Skeletal muscle tissue (tissue), 4 donors: Measurements from ENCODE around the gene OPTN. TPM values are rescaled to one million over a fixed set of nuclear protein-coding genes. Genes with fewer than 3 reads are reported as not detected.

ENCODE experiments used
- H3K27ac ChIP-seq: one replicate; pipeline ENCODE4 v1.7.0; 2013; ENCODE audit warnings: mild to moderate bottlenecking, low read depth, low read length, inconsistent platforms
- H3K27me3 ChIP-seq, 3 donors: one replicate each; pipeline ENCODE4 v1.7.0; 2013; ENCODE audit warnings: low read length in 3 of 3; ENCODE audit not compliant: control insufficient read depth in 3 of 3, insufficient read depth in 3 of 3
- H3K36me3 ChIP-seq, 3 donors: one replicate each; pipeline ENCODE4 v1.7.0; 2013; ENCODE audit warnings: low read length in 3 of 3; ENCODE audit not compliant: control insufficient read depth in 3 of 3, insufficient read depth in 3 of 3
- H3K4me1 ChIP-seq, 3 donors: one replicate each; pipeline ENCODE4 v1.7.0; 2013; ENCODE audit warnings: low read length in 3 of 3, mild to moderate bottlenecking in 3 of 3; ENCODE audit not compliant: control insufficient read depth in 3 of 3, insufficient read depth in 3 of 3
- H3K4me3 ChIP-seq, 3 donors: one replicate each; pipeline ENCODE4 v1.7.0; 2013; ENCODE audit warnings: low read length in 3 of 3
- H3K9ac ChIP-seq, 3 donors: one replicate each; pipeline ENCODE4 v1.7.0; 2013; ENCODE audit warnings: low read length in 3 of 3, mild to moderate bottlenecking in 3 of 3, moderate library complexity in 2 of 3, low read depth in 1 of 3
- H3K9me3 ChIP-seq, 3 donors: one replicate each; pipeline ENCODE4 v1.7.0; 2013; ENCODE audit warnings: low read length in 3 of 3; ENCODE audit not compliant: control insufficient read depth in 3 of 3
- total RNA-seq: library from RNA; depleted of rRNA; stranded (reverse); fragments of >200 nt; gene quantifications from one replicate; pipeline ENCODE4 v1.2.3, GENCODE V29; 2014
- donor health status: Osteomylitis.

Gene OPTN
- total RNA-seq, 1 donor from 2014 or later, result 13.0 TPM

DNA sequence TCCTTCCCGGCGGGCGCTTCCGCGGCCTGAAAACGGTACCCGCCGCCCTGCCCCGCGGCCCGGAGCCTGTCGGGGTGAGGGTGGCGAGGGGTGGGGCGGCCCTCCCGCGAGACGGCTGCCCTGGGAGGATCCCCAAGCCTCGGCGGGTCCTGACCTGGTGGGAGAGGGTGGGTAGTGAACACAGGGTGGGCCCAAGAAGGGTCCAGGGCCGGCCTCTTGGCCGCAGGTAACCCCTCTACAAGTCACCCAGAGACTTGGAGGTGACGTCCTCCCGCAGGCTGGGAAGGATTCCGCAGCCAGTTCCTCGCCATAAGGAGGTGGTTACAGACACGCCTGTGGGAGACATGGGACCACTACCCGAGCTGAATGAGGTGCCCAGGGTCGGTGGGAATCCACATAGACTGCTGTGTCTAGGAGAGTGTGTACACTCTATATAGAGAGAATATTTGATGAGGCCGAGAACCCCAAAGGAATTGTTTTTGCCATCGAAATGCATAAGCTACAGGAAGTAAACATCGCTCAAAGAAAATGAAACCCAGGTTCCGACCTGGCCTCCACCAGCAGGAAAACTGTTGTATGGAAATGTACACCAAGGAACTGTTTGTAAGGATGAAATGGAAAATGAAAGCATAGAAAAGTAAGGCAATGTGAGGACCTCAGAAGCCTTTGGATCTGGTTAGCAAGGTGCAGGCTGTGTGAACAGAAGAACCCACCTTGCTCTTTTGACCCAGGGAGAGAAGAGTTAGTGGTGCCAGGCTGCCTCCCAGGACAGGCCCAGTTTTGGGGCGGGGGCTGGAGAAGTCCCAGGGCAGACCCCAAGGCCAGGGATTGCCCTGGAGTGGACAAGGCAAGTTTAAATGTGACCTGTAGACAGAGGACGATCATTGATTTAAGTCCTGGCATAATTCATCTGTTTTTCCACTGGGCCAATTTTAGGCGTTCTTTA lies 659 bp downstream of the OPTN start:
- H3K9me3 ChIP-seq, result no peaks in the 10 kb centered on the region
- H3K27ac ChIP-seq, result peak overlapping the region; percentile 97
- H3K4me1 ChIP-seq, result peaks cover 24 to 40% (median 38%) of the 10 kb centered on the region in 3 donors
- no peaks in the 10 kb centered on the region for H3K27me3 ChIP-seq
- peaks cover 0 to 6% (median 4%) of the 10 kb centered on the region in 3 donors for H3K36me3 ChIP-seq
- peak overlapping the region; percentile 84 to 96 (median 87) for H3K4me3 ChIP-seq
- H3K9ac ChIP-seq, result peak overlapping the region; percentile 90 to 96 (median 90)

DNA sequence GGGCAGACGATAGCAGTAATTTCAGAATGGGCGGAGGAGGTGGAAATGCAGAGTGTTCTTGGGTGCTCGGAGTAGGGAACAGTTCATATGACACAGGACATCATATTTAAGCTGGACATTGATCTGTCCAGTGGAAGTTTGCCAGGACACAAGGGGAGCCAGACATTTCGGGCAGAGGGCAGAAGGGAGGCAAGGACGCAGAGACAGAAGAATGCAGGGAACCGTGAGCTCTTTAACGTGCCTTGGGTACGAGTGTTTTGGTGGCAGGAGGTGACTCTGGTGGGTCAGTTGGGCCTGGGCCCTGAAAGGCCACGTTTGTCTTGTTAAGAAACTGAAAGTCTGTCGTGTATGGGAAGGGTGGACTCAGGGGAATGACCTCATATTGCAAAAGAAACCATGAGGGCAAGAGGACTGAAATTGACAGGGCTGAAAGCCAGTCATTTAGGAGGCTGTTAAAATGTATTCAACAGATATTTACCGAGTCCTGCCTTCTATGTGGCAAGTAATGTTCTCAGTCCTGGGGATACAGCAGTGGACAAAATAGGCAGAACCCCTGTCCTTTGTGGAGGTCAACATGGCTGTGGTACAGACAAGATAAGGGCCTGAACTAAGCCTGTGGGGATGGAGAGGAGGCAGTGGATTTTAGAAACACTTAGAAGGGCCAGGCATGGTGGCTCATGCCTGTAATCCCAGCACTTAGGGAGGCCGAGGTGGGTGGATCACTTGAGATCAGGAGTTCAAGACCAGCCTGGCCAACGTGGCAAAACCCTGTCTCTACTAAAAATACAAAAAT lies 2.2 kb downstream of the OPTN start:
- Histone ChIP-seq H3K9ac (peak overlapping the region; percentile 73 to 86 (median 78)), H3K27me3 (no peaks in the 10 kb centered on the region), H3K27ac (peak overlapping the region; percentile 83), H3K4me3 (peak overlapping the region; percentile 63 to 77 (median 68)), H3K9me3 (no peaks in the 10 kb centered on the region), H3K36me3 (peaks cover 5 to 15% (median 11%) of the 10 kb centered on the region in 3 donors), H3K4me1 (peaks cover 24 to 49% (median 43%) of the 10 kb centered on the region in 3 donors)

DNA sequence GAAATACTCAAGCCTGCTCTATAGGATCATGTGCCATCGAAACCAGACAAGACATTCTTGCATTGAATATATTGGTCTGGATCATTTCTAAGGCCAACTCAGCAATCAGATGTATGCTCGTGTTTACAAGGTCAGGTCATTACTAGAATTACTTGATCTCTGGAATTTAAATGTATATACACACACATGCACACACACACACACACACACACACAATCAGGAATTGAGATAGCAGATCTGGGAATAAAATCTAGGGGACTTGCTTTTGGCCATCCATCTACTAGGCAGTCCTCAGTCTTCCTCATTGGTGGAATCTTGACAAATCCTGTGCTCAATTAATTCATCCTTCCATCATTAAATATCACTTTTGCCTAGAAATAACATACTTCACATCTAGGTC lies 3.6 kb downstream of the OPTN start:
- peaks cover 29 to 57% (median 48%) of the 10 kb centered on the region in 3 donors for H3K4me1 ChIP-seq
- H3K4me3 ChIP-seq, result no peak overlapping the region
- H3K9me3 ChIP-seq, result no peaks in the 10 kb centered on the region
- H3K36me3 ChIP-seq, result peaks cover 5 to 20% (median 11%) of the 10 kb centered on the region in 3 donors
- H3K27me3 ChIP-seq, result no peaks in the 10 kb centered on the region
- peak overlapping the region; percentile 43 for H3K27ac ChIP-seq
- no peak overlapping the region for H3K9ac ChIP-seq

DNA sequence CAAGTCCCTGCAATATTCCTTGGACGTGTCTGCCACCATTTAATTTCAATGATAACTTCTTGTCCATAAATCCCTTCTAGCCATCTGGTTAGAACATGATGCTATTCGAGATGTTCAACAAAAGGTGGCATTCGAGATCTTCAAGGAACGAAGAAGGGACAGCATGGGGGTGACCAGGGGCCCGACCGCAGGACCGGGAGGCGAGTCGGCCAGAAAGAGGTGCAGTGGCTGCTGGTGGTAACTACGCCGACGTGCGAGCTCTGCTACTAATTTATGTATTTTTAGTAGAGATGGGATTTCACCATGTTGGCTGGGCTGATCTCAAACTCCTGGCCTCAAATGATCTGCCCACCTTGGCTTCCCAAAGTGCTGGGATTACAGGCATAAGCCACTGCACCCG lies 4.7 kb downstream of the OPTN start:
- Histone ChIP-seq H3K27ac (no peak overlapping the region), H3K9me3 (no peaks in the 10 kb centered on the region), H3K4me1 (peaks cover 25 to 49% (median 40%) of the 10 kb centered on the region in 3 donors), H3K9ac (no peak overlapping the region), H3K36me3 (peaks cover 14 to 27% (median 17%) of the 10 kb centered on the region in 3 donors), H3K4me3 (no peak overlapping the region), H3K27me3 (no peaks in the 10 kb centered on the region)

DNA sequence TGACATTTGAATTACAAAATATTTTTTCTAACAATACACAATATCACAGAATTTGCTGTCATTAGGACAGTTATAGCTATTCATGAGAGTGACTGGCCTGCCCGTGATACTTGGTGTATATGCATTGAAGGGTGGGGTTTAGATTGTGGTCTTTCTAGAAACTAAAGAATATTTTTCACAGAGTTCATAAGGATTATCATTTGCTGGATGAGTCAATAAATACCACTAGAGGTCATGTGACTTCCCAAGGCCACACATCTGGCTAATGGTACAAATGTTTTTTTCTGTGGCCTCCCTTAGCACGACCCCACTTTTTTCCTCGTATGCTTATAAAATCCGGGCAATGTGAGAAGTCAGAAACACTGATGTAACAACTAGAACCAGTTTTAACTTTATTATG lies 5.2 kb downstream of the OPTN start:
- H3K27me3 ChIP-seq, result no peaks in the 10 kb centered on the region
- peak overlapping the region in 1 of 3 donors; percentile 7 for H3K4me3 ChIP-seq
- no peaks in the 10 kb centered on the region for H3K9me3 ChIP-seq
- peaks cover 15 to 32% (median 22%) of the 10 kb centered on the region in 3 donors for H3K36me3 ChIP-seq
- peaks cover 26 to 50% (median 44%) of the 10 kb centered on the region in 3 donors for H3K4me1 ChIP-seq
- no peak overlapping the region for H3K27ac ChIP-seq
- H3K9ac ChIP-seq, result peak overlapping the region in 1 of 3 donors; percentile 18

DNA sequence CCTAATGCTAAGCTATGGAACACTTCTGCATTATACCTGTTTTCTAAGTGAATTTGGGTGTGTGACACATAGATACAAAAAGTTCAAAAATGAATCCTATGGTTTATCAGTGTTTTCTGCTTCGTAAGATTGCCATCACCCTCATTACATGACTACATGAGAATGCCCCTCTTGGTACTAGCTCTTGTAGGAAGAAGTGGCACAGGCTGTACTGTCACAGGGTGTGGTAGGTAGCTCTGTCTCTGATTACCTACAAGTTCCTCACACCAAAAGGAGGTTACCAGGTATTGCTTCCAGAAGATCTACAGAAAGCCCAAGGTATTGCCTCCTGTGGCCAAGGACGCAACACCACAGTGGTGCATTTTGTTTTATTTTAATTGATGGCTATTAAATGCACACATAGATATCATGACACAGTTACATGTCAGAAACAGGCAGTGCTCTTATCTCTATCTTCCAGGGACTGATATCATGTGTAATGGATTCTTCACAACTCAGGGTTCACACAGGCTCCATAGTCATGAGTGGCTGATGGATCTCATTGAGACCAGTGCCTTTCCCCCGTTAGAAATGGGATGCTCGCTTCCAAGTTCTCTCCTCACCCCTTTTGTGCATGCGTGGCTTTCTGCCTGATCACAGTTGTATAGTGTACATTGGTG lies 6.6 kb downstream of the OPTN start:
- H3K4me1 ChIP-seq, result peaks cover 32 to 53% (median 47%) of the 10 kb centered on the region in 3 donors
- H3K9me3 ChIP-seq, result no peaks in the 10 kb centered on the region
- H3K4me3 ChIP-seq, result no peak overlapping the region
- H3K27ac ChIP-seq, result no peak overlapping the region
- no peak overlapping the region for H3K9ac ChIP-seq
- H3K27me3 ChIP-seq, result no peaks in the 10 kb centered on the region
- H3K36me3 ChIP-seq, result peaks cover 23 to 37% (median 29%) of the 10 kb centered on the region in 3 donors

DNA sequence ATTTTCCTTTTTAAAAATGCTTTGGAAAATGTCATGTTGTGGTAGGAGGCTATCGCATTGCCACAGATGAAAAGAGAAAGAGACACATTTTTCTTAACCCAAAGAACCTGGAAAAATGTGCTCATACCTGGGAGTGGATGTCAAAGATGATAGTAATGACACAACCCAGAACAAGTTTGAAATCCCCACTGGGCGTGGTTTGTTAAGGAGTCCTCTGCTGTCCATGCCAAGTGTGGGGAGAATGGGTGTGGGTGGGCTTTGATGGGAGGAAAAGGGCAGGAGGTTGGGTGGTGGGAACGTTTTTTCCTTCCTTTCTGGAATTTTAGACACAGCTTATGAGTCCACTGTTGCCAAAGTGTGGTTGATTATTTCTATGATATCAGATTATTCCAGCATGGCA lies 10.9 kb downstream of the OPTN start:
- Histone ChIP-seq H3K4me1 (peaks cover 14 to 24% (median 24%) of the 10 kb centered on the region in 3 donors), H3K27me3 (no peaks in the 10 kb centered on the region), H3K9ac (no peak overlapping the region), H3K9me3 (no peaks in the 10 kb centered on the region), H3K4me3 (no peak overlapping the region), H3K27ac (no peak overlapping the region), H3K36me3 (peaks cover 42 to 50% (median 47%) of the 10 kb centered on the region in 3 donors)

DNA sequence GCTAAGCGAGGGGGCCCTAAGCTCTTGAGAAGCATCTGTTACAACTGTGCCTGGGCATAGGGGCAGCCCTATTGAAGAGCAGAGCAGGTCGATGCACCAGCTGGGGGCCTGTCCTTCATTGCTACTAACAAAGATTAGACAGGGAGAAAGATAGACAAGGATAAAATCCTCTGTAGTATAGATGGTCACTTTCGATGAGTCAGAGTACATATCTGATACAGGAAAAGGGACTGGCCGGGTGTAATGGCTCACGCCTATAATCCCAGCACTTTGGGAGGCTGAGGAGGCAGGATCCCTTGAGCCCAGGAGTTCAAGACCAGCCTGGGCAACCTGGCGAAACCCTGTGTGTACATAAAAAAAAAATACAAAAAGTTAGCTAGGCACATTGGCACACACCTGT lies 13.6 kb downstream of the OPTN start:
- Histone ChIP-seq H3K36me3 (peaks cover 42 to 50% (median 48%) of the 10 kb centered on the region in 3 donors), H3K9me3 (no peaks in the 10 kb centered on the region), H3K9ac (no peak overlapping the region), H3K4me1 (peaks cover 24 to 36% (median 29%) of the 10 kb centered on the region in 3 donors), H3K27me3 (no peaks in the 10 kb centered on the region), H3K4me3 (no peak overlapping the region), H3K27ac (no peak overlapping the region)
